Heart left ventricle (tissue), 13 donors: ENCODE measurements around the gene L3MBTL1.

Experiments
- POLR2A ChIP-seq, 2 donors: fragments of 450-650 bp; IDR thresholded peaks; one replicate each; pipeline ENCODE4 v1.6.1; 2017; ENCODE audit warnings: antibody characterized with exemption in 2 of 2, mild to moderate bottlenecking in 2 of 2, moderate library complexity in 2 of 2
- TF ChIP-seq, protein P1 (sequence below), 12 donors: fragments of 200-600 bp; sonication (generic) in 4 of 12; IDR thresholded peaks; one replicate each; pipeline versions ENCODE4 v1.5.0 to v1.8.0; 2018 to 2022; ENCODE audit warnings: antibody characterized with exemption in 12 of 12, mild to moderate bottlenecking in 5 of 12
- donor health status: ischemic (EF 13 %, LVEDD 7.1; RV severe dilation, severe dysfunction).
- donor health status: DM: no; HTN: yes; CAD: no.
- donor health status: DM: no; HTN: no; CAD: no.
- donor health status: ischemic (EF 25% LVEDD 6.9; RV normal size, moderate dysfunction).
- donor health status: ischemic (EF 25% LVEDD 5.7; RV mildly dilated, moderate dysfunction).
- donor health status: ischemic (EF 35%, LVEDD 5.7; RV mildly dilated, moderate dysfunction).
- donor health status: nonischemic (EF 11% LVEDD 7.7; RV severe dilation, severe dysfunction).
- donor health status: DM: yes; HTN: yes; CAD: no.
- donor health status: PGD.
- donor health status: ischemic (EF 29% LVEDD 5.4; RV normal size, mild dysfunction).
- donor health status: nonischemic (EF 23%, LVEDD 6.1; RV moderate dilation, normal function).

DNA sequence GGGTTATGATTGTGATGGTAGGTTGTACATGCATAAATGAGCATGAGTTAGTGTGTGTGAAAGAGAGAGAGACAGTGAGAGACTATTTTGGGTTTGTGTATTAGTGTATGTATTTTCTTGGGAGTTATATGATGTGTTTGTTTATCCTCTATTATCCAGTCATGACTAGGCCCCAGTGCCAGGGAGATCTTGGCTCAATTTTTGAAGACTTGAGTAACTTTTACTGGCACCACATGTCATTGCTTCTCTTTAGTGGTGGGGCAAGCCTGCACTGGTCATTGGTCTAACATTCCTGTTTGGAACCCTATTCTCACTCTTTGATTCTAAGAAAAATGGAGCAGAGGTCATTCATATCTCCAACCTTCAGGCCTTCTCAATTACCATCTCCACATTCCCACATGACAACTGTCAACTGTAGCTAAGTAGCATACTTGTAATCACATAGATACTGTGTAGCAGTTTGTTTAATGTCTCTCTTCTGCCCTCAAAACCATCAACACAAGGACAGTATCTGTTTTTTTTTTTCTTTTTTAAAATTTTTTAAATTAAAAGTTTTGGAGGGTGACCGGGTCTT lies 8.8 kb downstream of the L3MBTL1 start:
- TF ChIP-seq, protein P1, sequence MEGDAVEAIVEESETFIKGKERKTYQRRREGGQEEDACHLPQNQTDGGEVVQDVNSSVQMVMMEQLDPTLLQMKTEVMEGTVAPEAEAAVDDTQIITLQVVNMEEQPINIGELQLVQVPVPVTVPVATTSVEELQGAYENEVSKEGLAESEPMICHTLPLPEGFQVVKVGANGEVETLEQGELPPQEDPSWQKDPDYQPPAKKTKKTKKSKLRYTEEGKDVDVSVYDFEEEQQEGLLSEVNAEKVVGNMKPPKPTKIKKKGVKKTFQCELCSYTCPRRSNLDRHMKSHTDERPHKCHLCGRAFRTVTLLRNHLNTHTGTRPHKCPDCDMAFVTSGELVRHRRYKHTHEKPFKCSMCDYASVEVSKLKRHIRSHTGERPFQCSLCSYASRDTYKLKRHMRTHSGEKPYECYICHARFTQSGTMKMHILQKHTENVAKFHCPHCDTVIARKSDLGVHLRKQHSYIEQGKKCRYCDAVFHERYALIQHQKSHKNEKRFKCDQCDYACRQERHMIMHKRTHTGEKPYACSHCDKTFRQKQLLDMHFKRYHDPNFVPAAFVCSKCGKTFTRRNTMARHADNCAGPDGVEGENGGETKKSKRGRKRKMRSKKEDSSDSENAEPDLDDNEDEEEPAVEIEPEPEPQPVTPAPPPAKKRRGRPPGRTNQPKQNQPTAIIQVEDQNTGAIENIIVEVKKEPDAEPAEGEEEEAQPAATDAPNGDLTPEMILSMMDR (IDR thresholded peaks at IDR 0.05), result no peak
- TF ChIP-seq POLR2A (IDR thresholded peaks at IDR 0.05), result no peak
